NCI-H524 (cell line): ENCODE data around the gene MAB21L3.

Source experiments
- DNase-seq, 2 experiments: peaks; one replicate each; lab custom pipeline; 2025; lab: John Stamatoyannopoulos, UW

The MAB21L3 gene

DNA sequence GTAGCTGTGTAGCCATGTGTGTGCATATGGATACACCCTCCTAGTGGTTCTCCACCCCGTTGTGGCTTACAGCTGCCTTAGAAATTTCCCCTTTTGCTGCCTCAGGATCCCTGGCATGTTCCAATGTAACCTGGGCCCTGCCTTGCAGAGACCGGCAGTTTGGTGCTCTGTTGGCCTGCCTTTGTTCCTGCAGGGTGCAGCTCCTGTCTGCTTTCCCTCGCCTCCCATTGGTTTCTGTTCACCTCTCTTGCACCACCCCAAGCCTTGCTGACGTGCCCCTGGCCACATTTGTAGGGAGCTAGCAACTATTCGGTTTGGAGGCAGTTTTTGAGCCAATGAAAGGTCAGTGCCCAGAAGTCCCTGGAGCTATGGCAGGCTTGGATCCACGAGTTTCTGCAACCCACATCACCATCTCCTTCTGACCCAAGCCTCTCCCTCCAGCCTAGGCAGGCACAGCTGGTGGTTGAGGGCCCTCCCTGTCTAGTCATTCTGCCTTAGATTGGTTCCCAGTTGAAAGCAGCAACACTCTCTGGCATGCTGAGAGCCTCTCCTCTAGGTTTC, 54.9 kb downstream of the MAB21L3 start:
- DNase-seq: no peak

DNA sequence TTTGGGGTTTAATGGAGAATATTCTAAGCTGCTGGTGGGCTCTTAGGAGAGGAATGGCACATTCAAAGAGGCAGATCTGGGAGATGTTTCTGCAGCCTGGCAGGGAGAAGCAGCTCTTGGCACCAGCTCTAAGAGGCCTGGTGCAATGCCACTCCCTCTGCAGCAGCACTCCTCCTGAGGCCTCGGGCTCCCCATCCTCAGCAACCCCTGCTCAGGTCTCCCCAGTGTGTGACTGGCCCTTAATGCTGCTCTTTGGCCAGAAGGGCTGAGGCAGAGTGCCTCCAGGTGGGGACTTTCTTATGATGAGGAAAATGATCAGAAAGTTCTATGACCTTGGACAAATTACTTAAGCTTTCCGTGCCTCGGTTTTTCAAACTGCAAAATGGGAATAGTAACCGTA, 55.5 kb downstream of the MAB21L3 start:
- DNase-seq: no peak

DNA sequence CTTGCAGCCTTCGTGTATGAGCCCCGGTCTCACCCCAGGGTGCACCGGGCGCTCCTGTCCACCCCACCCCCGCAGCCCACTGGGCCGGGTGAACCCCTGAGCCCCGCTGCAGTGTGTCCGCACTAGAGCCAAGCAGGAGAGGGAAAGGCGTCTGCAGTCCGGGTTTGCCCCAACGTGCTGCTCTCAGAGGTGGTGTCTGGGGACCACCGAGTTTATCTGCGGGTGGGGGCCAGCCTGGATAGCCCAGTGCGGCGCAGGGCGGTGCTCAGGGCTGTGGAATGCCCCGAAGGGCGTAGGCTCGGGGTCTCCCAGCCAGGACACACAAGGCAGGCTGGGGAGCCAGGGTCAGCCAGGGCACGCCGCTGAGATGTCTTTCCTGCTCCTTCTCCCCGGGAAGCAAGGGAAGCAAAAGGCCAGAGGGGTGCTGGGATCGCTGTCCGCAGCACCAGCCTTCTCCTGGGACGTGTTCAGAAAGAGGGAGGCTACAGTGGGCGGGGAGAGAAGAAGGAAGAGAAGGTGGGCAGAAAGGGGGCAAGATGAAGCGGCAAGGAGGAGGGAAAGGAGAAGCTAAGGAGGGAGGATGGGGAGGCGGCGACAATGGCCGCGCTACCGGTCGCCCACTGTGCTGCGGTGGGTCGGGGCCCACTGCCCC, 56.6 kb downstream of the MAB21L3 start:
- no peak for DNase-seq

DNA sequence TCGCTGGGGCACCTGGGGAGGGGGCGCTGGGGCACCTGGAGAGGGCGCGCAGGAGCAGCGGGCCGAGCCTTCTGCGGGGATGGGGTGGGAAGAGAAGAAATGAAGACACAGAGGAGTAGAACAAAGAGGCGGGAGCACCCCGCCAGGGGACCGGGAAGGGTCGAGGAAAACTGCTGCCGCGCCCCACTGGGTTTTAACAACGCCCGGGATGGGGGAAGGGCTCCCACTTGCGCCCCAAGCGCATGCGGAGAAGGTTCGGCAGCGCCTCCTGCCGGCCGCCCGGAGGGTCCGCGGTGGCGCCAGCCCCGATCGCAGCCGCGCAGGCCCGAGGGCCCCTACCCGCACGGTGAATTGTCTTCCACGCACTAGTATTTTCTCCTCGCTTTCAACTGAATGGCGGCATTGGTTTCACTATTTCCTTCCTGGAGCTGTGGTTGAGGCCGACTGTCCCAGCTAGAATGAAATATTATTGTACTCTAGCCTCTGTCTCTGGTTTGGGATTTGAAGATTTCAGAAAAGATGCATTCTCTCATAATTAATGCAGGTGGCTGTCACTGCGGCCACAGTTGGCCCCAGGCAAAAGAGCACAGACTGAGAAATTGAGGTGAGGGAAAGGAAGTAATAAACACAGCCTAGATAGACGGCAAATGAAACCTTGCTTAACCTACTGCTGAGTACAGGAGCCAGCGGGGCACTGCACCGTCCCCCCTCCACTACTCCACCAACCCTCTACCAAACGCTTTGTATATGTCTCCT, 57.3 kb downstream of the MAB21L3 start:
- DNase-seq: no peak

DNA sequence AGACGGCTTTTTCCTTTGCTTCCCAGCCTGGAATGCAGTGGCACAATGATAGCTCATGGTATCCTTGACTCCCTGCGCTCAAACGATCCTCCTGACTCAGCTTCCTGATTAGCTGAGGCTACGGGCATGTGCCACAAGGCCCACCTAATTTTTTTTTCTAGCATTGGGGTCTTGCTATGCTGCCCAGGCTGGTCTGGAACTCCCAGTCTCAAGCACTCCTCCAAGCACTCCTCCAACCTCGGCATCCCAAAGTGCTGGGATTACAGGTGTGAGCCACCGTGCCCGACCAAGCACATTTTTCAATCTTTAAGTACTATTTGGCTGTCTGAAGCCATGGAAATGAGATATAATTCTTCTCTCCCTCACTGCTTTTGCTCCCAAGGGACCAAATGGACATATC, 58.7 kb downstream of the MAB21L3 start:
- DNase-seq: no peak

DNA sequence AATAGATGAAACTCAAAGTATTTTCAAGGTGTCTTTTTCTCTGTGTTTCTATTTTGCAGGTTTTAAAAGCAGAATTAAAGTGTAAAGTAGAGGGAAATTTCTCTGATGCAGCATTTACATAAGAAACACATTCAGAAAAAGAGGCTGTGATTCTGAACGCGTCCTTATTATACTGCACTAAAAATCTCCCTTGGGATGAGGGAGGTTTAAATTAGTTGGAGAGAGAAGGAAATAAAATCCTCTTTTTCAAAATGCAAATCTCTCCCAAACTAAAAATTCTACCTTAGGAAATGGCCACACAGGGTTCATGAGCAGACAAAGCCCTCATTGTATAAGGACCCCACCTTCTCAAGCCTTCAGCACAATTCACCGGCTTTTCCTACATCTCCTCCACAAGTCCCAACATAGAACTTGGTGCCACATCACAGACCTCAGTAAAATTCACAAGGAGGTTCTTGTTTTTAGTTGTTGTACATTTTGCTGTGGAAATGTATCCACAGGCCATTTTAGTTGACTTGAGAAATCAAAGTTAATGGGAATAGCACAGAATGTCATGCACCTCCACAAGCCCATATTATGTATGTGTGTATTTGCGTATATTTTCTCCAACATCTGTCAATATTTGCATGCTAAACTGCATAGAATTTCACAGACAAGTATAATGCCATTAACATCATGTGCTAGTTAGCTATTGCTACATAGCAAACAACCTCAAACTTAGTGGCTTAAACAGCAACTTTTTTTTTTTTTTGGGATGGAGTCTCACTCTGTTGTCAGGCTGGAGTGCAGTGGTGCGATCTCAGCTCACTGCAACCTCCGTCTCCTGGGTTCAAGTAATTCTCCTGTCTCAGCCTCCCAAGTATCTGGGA, 59.8 kb downstream of the MAB21L3 start:
- no peak for DNase-seq

DNA sequence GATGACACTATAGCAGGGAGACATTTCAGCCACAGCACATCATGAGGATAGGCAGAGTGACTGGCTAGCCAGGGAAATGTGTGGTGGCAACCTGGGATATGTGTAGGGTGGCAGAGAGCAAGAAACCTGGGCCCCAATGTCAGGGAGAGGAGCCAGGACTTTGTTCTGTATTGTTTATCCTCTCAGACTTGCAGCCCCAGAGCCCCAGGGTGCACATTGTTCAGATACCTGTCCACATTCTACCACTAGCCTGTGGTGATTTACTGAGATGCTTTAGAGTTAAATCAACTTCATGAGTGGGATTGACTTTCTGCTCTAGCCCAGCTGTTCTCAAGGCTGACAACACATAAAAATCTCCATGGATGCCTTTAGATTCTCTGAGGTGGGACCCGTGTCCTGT, 61.5 kb downstream of the MAB21L3 start:
- DNase-seq: no peak

DNA sequence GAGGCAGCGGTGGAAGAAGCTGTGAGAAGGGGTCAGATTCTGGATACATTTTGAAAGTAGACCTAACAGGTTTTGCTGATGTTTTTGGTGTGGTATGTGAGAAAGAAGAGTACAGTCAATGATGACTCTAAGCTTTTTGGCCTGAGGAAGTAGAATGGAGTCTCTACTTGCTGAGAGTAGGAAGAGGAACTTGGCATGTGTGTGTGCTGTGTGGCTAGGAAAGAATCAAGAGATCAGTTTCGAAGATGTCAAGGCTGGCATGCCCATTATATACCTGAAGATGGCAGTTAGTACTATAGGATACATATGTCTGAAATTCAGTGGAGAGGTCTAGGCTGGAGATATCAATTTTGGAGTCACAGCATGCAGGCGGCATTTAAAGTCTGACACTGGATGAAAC, 64.4 kb downstream of the MAB21L3 start:
- DNase-seq: no peak

DNA sequence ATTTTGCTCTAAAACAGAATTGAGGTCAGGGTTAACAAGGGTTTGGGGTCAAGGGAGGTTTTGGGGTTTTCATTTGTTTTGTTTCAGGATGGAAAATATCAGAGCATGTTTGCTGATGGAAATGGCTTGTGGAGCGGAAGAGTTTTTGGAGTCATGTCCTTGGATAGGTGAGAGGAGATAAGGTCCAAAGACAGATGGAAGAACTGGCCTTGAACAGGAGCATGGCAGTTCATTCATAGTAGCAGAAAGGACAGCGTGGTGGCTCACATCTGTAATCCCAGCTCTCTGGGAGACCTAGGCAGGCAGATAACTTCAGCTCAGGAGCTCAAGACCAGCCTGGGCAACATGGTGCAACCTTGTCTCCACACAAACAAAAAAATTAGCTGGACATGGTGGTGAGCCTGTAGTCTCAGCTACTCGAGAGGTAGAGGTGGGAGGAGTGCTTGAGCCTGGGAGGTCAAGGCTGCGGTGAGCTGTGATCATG, 65.1 kb downstream of the MAB21L3 start:
- DNase-seq: no peak

DNA sequence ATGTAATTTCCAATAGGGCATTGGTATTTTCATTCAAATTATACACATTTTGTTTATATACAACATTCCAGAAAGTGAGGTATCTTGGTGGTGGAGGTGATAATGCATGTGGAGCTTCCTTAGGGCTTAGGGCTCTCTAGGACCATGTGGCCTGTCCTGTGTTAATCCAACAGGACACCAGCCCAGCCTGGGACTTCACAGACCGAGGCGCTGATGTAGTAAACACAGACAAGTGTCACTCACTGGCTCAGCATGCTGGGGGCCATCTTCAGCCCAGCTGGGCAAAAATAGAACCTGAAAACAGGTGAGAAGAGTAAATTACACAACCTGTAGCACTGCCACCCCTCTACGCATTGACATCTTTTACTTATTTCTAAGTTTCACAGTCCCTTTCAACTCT, 66.7 kb downstream of the MAB21L3 start:
- DNase-seq: no peak

DNA sequence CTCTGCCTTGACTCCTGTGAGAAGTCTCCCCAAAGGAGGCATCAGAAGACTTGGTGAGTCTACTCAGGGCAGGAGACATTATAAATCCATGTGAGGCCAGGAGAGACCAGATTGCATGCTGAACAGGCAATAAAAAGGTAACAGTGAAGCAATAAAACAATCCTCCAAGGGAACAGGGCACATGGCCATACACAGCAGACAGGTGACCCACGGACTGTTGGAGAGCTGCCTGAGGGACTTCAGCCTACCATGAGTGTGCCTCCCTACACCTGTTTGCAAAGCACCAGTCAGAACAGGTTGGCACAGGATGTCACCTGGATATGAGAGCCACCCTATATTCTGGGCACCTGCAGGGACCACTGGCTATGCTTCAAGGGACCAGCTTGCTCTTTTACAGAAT, 67.6 kb downstream of the MAB21L3 start:
- DNase-seq: no peak

DNA sequence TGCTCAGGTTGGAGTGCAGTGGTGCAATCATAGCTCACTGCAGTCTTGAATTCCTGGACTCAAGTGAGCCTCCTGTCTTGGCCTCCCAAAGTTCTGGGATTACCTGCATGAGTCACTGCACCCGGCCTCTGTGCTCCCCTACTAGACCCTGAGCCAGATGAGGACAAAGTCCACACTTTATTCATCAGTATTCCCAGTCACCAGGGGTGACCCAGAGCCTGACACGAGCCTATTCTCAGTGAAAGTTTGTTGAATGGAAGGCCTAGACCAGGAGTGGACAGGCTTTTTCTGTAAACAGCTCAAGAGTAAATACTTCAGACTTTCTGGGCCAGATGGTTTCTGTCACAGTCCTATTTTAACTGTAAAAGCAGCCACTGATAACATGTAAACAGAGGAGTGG, 68.2 kb downstream of the MAB21L3 start:
- DNase-seq: no peak

DNA sequence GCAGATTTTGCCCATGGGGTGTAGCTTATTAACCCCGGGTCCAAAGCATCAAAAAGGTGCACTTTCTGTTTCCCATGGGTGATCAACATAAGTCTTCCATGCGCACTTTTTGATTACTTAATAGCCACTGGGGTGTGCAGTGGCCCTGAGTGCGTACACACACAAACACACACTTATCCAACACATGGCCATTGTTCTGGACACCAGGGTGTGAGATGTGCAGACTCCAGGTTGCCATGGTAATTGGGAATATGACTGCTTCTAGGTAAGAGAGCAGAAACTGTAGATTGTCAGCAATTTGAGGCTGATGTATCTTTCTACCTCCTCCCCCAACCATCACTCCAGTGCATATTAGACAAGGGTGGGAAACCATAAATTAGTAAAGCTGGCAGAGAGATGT, 68.8 kb downstream of the MAB21L3 start:
- no peak for DNase-seq

DNA sequence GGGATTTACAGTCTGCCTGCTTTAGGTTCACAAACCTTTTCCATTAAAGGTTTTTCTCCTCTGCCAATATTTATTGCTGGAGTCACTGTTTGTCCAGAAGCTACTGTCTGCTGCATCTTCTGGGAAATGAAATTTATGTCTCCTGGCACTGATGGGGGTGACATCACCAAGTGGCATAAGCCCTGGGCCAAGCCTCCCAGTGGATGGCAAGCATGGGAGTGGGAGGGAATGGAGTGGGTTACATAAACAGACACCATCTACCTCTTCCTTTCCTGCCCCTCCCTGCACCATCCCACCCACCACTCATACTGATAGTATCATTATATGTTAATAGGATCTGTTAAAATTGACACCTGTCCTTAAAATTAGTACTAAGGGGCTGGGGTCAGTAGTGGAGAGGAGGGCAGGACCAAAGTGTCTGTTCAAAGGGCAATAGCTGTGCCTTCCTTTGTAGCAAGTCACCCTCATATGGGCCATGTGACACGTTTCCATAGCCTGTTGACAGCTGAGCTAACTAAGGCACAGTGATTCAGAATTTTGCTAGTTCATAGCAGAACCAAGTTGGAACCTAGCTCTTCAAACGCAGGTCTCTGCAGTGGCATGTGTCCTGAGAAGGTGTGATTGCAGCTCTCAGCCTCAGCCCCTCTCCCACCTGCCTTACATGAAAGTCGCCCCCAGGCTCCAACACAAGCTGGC, 71.0 kb downstream of the MAB21L3 start:
- DNase-seq: no peak
